Right hindlimb (tissue), 1 donor: ENCODE results near the gene ZSWIM1.
A peak's percentile ranks its signal among the peaks of the same experiment; 100 is the strongest.
"Not testable (repeated sequence)": the region's sequence is repeated elsewhere in the genome, so short reads cannot be mapped to it uniquely, and the experiment has no call there.

ENCODE experiments used
- DNase-seq: peaks from one replicate; pipeline ENCODE4 v3.0.0-alpha.2; 2018

The ZSWIM1 gene

DNA sequence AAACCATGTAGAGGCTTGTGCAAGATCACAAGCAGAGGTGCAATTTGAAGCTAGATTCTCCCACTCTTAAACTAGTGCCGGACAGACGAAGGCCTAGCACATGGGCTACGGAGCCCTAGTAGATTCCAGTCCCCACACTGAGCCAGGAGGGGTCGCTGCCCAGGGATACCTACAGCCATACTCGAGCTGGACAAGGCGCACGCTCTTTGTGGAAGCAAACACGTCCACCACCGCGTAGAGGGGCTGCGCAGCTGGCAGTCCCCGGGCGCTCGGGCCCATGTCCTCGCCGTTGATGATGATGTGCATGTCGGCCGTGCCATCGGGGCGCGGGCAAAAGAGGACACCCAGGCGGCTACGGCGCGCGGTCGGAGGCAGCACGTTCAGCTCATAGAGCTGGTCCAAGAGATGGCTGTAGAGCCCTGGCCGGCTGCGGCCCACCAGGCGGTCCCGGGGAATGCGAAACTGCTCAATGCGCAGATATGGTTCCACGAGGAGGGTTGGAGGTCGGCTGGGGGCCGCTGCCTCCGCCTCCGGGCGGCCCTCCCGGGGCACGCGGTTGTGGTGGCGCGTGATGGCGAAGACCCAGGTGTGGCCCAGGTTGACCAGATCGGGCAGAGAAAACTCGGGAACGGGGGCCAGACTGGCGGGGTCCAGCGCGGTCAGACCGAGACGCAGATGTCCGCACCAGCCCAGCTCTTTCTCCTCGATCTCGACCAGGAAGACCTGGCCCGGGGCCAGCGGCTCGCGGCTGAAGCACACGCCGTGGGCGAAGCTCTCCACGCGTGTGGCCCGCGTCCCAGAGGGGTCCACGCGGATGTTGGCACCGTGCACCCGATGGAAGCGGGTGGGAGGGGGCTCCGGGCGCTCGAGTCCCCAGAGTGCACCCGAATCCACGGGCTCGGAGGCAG is 9.3 kb downstream of the ZSWIM1 start:
- peak; percentile 92 for DNase-seq

DNA sequence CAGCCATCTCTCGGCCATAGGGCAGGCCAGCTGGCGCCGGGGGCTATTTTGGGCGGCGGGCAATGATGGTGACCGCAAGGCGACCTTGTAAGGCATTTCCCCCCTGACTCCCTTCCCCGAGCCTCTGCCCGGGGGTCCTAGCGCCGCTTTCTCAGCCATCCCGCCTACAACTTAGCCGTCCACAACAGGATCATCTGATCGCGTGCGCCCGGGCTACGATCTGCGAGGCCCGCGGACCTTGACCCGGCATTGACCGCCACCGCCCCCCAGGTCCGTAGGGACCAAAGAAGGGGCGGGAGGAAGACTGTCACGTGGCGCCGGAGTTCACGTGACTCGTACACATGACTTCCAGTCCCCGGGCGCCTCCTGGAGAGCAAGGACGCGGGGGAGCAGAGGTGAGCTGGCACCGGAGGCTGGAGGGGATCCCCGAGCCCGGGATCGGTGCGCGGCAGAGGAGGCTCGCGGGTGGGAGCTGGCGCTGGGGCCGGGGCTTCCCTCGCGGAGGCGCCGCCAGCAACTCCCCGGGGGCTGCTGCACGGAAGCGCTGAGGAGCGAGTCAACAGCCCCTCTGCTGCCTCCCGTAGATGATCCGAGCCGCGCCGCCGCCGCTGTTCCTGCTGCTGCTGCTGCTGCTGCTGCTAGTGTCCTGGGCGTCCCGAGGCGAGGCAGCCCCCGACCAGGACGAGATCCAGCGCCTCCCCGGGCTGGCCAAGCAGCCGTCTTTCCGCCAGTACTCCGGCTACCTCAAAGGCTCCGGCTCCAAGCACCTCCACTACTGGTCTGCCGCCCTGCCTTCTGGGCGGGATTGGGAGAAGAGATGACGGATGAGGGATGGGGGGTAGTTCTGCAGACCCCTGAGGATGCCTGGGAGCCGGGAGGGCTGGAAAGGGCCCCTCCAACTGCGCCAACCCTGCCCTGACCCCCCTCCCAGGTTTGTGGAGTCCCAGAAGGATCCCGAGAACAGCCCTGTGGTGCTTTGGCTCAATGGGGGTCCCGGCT is 10.3 kb downstream of the ZSWIM1 start, which contains the start of the genes CTSA and NEURL2:
TSS of gene CTSA (plus strand) at position 351 of the 999 bp plus-strand sequence. CDS start at position 585, 234 bp downstream.
TSS of gene NEURL2 (minus strand) at position 224 of the 999 bp plus-strand sequence. CDS start at position 7, 217 bp downstream.
- peak; percentile 94 for DNase-seq

DNA sequence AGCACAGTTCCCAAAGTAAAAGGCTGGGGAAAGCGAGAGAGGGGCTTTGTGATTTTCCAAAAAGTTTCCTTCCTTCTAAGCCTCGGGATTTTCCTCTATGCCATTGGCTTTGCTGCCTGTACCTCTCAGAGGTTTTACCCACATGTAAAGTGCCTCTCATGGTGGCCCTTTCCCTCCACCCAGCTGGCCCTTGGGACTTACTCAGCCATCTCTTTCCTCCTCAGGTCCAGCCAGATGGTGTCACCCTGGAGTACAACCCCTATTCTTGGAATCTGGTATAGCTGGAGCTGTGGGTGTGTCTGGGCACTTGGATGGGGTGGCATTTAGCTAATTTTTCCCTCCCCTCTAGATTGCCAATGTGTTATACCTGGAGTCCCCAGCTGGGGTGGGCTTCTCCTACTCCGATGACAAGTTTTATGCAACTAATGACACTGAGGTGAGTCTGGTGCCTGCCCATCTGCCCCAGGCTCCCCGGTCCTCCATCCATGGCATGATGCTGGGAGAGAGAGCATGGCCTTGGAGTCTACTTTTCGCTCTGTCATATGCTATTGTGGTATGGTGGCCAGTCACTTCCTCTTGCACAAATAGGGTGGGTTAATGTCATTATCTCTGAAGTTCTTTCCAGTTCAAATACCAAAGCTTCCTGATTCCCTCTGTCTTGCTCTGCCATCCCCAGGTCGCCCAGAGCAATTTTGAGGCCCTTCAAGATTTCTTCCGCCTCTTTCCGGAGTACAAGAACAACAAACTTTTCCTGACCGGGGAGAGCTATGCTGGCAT is 11.2 kb downstream of the ZSWIM1 start:
- no peak for DNase-seq

DNA sequence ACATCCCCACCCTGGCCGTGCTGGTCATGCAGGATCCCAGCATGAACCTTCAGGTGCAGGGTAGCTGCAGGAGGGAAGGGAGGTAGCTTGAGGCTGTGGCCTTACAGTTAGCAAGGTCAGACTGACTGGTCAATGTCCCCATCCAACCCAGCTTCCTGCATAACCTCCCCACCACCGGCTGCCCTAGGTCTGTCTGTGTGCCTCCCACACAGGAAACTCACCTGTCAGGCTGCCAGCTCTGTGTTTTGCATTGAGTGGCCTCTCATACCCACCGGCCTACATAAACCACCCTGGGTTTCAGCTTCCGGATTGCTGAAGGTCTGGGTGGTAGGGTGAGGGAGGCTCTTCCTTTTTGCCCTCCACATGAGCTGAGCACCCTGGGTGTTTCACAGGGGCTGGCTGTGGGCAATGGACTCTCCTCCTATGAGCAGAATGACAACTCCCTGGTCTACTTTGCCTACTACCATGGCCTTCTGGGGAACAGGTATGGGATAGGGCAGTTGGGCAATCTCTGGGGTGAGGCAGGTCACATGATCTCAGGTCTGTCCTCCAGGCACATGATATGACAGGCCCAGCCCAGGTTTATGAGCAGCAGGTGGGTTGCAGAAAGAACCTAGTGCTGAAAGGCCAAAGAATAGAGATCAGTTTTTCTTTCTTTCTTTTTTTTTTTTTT is 11.9 kb downstream of the ZSWIM1 start:
- no peak for DNase-seq

DNA sequence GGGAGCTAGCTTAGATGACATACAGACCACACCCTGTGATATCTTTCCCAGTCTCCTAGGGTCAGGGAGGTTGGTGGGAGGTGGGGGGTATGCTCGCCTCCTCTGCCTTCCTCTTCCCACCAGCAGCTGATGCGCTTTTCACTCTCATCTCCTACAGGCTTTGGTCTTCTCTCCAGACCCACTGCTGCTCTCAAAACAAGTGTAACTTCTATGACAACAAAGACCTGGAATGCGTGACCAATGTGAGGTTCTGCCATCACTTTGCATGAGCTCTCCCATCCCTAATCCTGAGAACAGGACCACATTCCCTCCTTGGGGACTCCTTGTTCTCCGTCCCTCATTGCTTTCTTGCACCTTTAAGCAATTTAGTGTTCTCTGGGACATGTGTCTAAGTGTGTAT is 12.8 kb downstream of the ZSWIM1 start:
- no peak for DNase-seq

DNA sequence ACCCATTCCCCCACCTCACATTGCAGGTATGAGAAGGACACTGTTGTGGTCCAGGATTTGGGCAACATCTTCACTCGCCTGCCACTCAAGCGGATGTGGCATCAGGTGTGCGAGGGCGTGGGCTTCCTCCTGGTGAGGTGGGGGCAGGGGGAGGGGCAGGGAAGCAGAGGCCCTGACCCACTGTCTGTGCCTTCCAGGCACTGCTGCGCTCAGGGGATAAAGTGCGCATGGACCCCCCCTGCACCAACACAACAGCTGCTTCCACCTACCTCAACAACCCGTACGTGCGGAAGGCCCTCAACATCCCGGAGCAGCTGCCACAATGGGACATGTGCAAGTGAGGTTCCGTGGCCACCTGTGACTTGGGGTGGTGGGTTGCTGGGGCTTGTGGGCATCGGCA is 13.8 kb downstream of the ZSWIM1 start:
- no peak for DNase-seq

DNA sequence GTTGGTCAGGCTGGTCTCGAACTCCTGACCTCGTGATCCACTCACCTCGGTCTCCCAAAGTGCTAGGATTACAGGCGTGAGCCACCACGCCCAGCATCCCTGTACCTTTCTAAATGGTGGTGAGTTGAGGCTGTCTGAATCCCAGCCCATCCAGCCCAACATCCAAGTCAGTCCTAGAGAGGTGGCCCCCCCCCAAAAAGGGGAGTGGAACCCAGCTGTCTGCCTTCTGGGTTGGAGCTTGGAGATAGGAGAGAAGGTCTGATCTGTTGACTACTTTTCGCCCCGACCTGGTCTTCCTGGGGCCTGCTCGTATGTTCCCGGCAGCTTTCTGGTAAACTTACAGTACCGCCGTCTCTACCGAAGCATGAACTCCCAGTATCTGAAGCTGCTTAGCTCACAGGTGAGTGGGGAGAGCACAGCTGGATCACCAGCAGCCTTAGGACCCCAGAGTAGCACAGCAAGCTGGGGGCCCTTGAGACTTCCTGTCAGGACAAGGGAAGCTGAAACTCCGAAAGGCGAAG is 15.7 kb downstream of the ZSWIM1 start:
- DNase-seq = no peak

DNA sequence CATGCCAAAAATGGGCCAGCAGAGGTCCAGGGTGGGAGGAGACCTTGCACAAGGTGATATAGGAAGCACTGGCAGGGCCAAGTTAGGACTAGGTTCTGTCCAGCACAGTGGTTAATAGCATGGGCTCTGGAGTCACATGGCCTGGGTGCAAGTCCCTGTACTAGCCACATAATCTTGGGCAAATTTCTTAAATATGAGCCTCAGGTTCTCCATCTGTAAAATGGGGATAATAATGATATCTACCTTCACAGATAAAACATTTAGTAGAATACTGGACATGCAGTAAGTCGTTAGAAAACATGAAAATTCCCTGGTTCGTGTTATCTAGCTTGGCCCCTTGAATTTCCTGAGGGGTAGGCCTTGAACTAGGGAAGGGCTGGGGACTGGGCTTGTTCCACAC is 16.3 kb downstream of the ZSWIM1 start:
- DNase-seq = no peak

DNA sequence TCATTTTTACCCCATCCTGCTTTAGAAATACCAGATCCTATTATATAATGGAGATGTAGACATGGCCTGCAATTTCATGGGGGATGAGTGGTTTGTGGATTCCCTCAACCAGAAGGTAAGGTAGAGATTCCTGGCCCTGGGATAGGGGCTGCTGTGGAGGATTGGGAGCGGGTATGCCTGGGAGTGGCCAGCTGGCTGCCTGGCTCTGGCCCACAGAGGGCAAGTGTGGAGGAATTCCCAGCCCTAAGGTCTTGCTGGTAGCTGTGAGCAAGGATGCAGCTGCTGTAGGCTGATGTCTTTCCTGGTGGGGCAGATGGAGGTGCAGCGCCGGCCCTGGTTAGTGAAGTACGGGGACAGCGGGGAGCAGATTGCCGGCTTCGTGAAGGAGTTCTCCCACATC is 16.7 kb downstream of the ZSWIM1 start:
- no peak for DNase-seq

DNA sequence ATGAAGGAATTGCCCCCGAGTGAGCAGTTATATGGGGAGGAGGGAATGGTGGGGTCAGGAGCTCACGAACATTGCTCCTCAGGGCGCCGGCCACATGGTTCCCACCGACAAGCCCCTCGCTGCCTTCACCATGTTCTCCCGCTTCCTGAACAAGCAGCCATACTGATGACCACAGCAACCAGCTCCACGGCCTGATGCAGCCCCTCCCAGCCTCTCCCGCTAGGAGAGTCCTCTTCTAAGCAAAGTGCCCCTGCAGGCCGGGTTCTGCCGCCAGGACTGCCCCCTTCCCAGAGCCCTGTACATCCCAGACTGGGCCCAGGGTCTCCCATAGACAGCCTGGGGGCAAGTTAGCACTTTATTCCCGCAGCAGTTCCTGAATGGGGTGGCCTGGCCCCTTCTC is 17.3 kb downstream of the ZSWIM1 start:
- DNase-seq = no peak

DNA sequence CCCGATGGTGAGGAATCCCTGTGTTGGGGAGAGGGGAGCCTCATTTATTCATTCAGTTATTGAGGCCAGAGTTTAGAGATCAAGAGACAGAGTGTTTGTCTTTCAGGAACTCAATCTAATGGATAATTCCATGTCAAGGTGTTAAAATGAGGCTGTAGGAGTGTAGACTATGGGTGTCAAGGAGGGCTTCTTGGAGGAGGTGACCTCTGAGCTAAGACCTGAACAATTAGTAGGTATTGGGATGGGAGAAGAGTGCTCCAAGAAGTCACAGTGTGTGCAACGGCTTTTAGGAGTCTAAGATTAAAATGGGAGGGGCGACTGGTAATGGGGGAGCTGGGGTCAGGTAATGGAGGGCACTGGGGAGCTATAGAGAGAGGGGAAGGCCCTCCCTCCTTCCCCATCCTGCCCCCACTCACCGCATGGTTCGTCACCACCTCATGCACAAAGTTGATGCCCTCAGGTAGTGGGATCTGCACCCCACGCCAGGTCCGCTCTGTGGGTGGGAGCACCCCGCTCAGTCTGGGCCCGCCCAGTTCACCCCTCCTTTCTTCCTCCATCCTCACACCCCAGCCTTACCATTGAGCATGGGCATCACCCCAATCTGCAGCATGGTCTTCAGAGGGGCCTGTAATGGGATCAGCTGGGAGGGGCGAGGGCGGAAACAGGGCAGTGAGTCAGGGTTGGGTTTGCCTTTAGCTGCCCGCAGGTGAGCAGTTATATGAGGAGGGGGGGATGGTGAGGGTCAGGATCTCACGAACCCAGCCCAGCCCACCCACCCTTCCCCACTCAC is 18.2 kb downstream of the ZSWIM1 start:
- DNase-seq = no peak

DNA sequence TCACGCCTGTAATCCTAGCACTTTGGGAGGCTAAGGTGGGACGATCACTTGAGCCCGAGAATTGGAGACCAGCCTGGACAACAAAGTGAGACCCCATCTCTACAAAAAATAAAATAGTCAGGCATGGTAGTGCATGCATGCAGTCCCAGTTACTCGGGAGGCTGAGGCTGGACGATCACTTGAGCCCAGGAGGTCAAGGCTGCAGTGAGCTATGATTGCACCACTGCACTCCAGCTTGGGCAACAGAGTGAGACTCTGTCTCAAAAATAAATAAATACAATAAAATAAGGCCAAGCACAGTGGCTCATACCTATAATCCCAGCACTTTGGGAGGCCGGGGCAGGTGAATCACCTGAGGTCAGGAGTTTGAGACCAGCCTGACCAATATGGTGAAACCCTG is 20.3 kb downstream of the ZSWIM1 start:
- DNase-seq = not testable (repeated sequence)

DNA sequence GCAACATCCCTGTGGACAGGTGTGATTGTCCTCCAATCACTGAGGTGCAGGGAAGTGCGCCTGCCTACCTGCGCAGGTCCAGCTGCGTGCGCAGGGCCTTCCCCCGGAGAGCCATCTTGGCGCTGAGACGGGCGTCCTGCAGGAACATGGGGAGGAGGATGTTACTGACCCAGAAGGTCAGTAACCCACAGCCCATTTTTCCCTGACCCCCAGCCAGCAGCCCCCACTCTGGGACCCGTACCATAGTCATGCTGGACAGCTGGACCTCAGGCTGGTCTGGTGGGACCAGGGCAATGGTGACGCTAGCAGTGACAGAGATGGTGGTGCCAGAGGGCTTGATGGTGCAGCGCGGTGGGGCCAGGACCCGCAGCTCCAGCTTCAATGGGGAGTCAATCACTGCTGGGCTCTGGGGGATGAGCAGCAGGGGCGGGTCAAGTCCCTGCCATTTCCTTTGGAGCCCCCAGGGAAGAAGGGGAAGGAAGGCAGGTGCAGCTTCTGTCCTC is 21.2 kb downstream of the ZSWIM1 start:
- DNase-seq = no peak

DNA sequence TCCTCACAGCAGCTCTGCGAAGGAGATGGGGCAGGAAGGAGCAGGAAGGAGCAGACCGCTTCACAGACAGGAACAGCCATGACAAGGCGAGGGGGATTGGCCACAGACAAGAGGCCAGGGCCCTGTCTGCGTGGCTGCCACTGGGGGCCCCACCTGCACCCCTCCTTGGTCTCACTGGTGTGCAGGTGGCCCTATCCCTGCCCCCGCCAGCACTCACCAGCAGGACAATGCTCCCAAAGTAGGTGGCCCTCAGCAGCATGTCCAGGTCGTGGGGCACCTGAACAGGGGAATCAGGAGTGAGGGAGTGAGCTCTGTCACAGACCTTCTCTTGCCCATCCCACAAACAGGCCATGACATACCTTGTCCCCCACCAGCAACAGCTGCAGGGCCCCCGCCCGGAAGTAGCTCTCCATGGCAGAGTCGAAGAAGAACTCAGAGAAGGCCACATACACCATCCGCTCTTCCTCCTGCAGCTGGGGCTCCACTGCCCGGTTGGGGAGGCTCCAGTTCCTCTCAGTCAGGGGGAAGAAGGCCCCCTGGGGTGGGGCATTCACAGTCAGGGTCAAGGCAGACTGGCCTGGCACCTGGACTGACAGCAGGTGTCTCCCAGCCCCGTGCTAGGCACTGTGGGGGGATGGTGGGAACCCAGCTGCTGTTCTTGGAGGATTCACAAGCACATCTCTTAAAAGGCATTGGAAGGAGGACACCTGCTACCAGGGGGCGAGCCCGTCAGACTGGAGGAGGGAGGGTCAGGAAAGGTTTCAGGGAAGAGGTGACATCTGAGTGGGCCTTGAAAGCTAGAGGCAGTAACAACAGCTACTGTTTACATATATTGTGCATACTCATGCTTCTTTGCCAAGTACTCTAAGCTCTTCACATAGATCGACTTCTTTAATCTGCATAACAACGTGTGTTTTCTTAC is 23.8 kb downstream of the ZSWIM1 start:
- no peak for DNase-seq

DNA sequence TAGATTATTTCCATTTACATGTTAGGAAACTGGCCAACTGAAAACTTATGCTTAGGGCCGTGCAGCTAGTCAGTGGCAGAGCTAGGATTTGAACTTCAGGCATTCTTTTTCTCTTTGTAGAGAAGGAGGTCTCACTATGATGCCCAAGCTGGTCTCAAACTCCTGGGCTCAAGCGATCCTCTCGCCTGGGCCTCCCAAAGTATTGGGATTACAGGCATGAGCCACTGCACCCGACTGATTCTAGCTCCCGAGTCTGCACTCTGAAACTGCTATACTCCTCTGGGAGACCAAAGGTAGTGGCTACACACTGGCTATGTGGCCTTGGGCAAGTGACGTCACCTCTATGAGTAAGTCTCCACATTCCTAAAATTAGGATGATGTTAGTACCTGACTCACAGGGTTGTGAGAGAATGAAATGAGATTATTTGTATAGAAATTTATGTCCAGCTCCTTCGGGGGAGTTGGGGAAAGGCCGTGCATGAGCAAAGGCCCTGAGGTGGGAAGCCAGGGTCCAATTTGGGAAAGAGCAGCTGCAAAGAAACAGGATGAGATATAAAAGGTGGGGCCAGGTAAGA is 24.6 kb downstream of the ZSWIM1 start:
- no peak for DNase-seq

DNA sequence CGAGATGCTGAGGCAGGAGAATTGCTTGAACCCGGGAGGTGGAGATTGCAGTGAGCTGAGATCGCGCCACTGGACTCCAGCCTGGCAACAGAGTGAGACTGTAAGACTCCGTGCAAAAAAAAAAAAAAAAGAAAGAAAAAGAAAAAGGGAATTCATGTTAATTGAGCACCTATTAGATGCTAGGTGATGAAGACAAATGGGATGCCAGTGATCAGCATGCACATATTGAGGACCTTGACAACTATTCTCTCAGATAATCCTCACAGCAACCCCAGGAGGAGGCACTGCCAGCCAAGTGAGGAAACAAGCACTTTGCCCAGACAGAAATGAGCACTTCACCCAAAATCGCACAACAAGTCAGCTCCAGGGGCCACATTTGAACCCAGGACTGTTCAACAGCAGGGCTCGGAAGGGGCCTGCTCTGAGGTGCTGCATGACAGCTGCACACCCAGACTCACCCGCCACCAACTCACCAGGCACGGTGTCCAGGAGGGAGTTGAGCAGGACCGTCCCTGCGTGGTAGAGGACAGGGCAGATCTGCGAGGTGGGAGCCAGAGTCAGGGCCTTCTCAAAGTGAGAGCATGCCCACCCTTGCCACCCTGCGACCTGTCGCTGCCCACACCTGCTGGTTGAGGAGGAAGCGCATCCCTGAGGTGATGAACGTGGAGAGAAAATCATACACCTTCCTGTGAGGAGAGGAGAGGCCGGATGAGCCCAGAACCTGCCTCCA is 26.4 kb downstream of the ZSWIM1 start:
- DNase-seq = no peak

DNA sequence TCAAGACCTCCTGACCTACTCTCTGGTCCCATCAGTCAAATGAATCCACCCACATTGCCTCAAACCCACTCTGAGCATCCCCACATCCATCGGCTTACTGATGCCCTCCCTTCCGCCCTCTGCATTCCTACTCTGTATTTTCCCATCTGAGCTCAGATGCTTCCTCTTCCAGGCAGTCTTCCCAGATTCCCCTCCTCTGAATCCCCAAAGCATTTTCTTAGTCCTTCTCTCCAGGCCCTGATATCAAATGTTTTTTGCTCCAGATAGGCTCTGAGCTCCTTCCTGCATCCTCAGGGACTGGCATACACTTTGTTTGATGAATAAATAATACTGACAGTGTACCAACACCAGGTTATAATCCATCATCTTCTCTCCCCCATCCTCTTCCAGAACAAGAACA is 27.1 kb downstream of the ZSWIM1 start:
- no peak for DNase-seq

DNA sequence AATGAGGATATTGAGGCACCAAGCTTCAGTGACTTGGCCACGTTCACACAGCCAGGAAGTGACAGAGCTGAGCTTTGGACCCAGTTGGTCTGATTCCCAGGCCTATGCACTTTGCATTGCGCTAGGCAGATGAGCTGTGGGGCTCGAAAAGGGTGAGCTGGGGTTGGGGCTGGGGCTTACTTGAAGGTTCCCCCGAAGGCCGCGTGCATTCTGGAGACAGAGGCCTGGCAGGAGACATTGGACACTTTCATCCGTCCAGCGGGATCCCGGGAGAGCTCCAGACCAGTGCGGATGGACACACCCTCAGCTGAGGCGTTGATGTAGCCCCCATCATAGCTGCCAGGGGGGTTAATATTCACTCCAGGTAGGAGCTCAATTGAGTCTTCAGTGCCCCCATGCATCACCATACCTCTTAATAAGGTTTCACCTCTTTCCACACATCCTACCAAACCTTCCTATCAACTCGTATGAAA is 28.3 kb downstream of the ZSWIM1 start:
- DNase-seq = no peak
